Frontal cortex (tissue), 4 donors: ENCODE data around the gene SUCLG2. TPM values are rescaled to one million over a fixed set of nuclear protein-coding genes. Genes with fewer than 3 reads are reported as not detected.

Experiments used
- DNase-seq, 2 donors: peaks; one replicate each; pipeline ENCODE4 v3.0.0; 2012; ENCODE audit warnings: low spot score in 2 of 2
- FAIRE-seq: peaks from 2 replicates; lab custom pipeline; 2012; peaks lifted over from hg19 to GRCh38; lab: Jason Lieb, UNC
- total RNA-seq: library from RNA; depleted of rRNA; stranded (reverse); fragments of >200 nt; gene quantifications from one replicate; pipeline ENCODE4 v1.2.3, GENCODE V29; 2014
- donor health status: control.
- donor health status: control.
- donor health status: control.

SUCLG2 gene
- total RNA-seq, 1 donor from 2014 or later = 9.4 TPM

DNA sequence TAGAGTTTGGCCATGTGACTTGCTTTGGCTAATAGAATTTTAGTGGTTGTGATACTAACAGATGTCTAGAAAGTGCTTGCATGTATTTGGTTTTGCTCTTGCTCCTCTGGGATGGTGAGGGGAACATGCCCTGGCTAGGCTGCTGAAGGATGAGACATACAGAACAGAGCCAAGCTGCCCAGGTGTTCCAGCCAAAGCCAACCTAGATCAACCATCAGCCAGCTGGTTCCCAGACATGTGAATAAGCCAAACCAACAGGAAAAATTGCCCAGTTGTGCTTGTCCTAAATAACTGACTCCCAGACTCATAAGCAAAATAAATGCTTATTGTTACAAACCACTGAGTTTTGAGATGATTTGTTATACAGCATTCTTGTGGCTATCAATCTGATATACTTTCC, 292.6 kb downstream of the SUCLG2 start:
- FAIRE-seq (no peak), DNase-seq (no peak)

DNA sequence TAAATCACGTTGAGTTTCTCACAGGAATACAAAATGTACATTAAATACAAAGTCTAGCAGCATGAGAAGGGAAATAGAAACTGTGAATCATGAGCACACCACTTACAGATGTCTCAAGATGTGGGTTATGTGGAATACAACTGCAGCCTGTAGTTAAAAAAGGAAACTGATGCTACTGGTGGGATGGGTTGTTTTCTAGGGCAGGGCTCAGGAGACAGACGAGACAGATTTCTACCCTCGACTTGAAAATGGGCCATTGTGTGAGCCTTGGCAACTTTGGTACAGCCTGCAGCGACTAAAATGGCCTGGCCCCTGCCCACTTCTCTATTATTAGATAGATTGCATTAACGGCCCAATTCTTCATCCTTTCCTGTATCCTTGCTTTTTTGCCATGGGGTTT, 293.1 kb downstream of the SUCLG2 start:
- no peak for DNase-seq
- FAIRE-seq = no peak

DNA sequence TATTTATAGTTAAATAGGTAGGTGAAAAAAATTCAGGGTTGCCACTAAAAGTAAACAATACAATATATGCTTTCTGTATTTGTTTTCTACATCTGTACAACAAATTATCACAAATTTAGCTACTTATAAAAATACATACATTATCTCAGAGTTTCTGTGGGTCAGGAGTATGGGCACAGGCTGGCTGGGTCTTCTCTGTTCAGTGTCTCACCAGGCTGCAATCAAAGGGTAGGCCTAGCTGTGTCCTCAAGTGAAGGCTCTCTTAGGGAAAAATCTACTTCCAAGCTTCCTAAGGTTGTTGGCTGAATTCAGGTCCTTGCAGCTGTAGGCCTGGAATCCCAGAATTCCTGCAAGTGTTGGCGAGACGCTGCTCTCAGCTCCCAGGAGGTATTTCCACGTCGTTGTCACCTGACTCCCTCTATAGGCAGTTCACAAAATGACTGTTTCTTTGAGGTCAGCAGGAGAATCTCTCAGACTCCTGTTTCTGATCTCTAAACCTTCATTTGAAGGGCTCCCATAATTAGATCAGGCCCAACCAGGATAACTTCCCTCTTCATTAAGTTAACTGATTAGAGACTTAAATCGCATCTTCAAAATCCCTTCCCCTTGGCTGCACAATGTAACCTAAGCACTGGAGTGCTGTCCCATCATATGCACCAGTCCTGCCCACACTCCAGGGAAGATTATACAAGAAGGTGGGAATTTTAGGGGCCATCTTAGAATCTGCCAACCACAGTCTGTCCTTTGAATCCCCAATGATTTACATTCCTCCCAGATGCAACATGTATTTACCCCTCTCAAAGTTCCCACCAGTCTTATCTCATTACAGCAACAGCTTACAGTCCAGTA, 296.6 kb downstream of the SUCLG2 start:
- FAIRE-seq (no peak), DNase-seq (no peak)

DNA sequence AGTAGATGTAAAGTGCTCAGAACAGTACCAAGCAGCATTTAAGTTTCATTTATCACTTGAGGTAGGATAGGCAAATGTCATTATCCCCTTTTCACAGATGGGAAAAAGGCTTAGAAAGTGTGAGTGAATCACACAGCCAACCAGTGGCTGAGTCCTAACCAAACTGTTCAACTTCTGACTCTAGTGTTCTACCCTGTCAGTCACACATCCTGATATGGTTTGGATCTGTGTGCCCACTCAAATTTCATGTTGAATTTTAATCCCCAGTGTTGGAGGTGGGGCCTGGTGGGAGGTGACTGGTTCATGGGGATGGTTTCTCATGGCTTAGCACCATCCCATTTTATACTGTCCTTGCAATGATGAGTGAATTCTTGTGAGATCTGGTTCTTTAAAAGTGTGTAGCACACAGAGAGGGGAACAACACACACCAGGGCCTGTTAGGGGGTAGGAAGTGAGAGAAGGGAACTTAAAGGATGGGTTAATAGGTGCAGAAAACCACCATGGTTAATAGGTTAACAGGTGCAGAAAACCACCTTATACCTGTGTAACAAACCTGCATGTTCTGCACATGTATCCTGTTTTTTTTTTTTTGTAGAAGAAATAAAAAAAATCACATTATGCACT, 304.7 kb downstream of the SUCLG2 start:
- FAIRE-seq (no peak), DNase-seq (no peak)

DNA sequence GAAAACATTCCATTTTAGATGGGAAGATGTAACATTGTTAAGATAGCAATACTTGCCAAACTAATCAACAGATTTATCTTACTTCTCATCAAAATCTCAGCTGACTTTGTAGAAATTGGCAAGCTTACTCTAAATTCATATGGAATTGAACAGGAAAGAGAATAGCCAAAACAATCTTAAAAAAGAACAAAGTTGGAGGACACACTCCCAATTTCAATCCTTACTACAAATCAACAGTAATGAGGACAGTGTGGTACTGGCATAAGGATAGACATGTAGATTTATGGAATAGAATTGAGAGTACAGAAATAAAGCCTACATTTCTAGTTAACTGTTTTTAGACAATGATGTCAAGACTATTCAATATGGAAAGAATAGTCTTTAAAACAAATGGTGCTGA, 308.3 kb downstream of the SUCLG2 start:
- DNase-seq = no peak
- no peak for FAIRE-seq

DNA sequence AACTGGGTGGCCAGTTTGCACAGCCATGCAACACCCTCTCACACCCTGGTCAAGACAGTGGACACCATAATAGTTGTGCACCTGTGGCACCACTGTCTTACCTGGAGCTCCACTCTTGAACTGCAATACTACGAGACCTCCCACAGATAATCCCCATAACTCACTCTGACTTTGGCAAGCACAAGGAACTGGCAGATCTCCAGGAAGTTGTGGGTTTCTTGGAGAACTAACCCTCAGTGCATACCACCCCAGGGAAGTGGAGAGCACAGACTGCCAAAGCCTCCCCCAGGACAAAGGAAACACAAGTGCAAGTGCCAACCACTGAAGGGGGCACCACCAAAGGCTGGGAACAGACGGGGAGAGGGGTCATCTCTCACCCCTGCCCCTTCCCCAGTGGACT, 318.6 kb downstream of the SUCLG2 start:
- DNase-seq = no peak

DNA sequence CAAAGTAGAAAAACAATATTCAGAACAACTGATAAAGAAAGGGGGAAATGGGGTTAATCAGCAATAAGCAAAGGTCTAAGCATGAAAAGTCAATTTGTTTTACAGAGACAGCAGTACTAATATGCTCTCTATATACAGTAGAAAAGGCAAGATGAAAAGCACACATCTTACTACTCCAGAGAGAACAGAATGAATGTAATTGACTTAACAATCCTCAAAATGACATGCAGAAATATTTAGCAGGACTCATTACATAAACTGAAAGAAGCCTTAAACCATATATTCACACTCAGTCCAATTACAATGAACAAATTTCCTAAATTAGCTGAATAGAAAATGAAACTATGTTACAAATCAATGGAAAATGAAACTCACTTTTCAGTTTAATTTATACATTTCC, 319.8 kb downstream of the SUCLG2 start:
- FAIRE-seq (no peak), DNase-seq (no peak)

More for the DNA sequence above, 318.6 kb downstream of the SUCLG2 start:
- no peak for FAIRE-seq

DNA sequence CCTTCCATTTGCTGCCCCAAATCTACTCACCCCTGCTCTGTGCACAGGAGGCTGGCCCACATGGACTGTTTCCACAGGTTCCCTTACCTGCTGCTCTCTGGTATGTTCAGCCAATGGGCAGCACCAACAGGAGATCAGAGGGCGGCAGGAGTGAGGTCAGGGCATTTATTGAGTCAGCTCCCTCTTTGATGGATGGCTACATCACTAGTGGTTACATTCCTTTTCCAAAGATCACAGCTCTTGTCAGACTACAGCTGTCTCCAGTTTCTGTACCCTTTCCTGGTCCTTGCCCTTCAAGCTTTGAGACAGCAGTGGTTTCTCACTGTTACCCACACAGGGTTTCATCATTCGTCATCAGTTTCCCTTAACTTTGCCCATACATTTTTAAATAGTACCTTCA, 325.1 kb downstream of the SUCLG2 start:
- FAIRE-seq (no peak), DNase-seq (no peak)

DNA sequence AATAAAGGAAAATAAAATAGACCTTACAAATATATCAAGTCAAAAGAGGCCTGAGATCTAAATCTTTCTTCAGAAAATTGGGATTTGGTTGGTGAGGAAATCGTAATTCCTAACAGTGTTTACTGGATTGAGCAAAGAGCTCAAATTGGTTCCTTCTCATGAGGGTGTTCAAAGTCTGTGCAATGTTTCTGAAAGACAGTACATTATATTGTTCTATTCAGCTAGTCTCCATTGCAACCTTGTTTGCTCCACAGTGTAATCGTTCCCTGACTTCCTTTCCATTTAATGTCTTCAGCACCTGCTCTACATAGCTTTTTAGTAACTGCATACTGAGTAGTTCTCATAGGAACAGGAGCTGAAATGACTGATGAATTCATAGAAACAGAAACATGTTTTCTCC, 326.8 kb downstream of the SUCLG2 start:
- FAIRE-seq (no peak), DNase-seq (no peak)

DNA sequence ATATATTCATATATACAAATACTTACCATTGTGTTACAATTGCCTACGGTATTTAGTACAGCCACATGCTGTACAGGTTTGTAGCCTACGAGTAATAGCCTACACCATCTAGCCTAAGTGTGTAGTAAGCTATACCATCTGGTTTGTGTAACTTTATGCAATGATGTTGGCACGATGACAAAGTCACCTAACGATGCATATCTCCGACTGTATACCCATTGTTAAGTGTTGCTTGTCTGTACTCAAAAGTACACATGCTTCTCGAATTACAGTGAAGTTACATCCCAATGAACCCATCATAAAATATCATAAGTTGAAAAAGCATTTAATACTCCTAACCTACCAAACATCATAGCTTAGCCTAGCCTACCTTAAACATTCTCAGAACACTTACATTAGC, 329.2 kb downstream of the SUCLG2 start:
- DNase-seq (no peak), FAIRE-seq (no peak)
